ENCODE measurements around the gene THRB.

DNA sequence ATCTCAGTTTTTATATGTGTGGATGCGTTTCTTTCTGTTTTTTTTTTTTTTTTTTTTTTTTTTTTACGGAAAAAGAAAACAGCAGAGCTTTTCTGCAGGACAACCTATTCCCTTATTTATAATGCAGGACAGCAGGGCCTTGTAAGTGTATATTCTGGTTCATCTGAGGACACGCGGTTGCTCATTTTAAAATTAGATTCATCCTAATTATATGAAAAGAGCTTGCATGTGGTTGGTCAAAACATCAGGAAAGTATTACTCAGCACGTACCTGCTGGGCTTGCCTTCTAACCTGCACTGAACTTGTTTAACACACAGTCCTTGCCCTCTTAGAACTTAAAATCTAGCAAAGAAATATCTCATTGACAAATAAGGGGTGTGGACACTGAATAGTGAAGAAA is 13.5 kb downstream of the THRB start:
- TF ChIP-seq EZH2 (IDR thresholded peaks at IDR 0.05; ENCODE audit: borderline replicate concordance), result no peak
- TF ChIP-seq, protein P1, sequence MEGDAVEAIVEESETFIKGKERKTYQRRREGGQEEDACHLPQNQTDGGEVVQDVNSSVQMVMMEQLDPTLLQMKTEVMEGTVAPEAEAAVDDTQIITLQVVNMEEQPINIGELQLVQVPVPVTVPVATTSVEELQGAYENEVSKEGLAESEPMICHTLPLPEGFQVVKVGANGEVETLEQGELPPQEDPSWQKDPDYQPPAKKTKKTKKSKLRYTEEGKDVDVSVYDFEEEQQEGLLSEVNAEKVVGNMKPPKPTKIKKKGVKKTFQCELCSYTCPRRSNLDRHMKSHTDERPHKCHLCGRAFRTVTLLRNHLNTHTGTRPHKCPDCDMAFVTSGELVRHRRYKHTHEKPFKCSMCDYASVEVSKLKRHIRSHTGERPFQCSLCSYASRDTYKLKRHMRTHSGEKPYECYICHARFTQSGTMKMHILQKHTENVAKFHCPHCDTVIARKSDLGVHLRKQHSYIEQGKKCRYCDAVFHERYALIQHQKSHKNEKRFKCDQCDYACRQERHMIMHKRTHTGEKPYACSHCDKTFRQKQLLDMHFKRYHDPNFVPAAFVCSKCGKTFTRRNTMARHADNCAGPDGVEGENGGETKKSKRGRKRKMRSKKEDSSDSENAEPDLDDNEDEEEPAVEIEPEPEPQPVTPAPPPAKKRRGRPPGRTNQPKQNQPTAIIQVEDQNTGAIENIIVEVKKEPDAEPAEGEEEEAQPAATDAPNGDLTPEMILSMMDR (IDR thresholded peaks at IDR 0.05; ENCODE audit: poor library complexity), result no peak
- TF ChIP-seq EZH2phosphoT487 (IDR thresholded peaks at IDR 0.05; ENCODE audit: low read depth, severe bottlenecking, unreplicated experiment), result no peak
